IgD-negative memory B cell (primary cell): Measurements from ENCODE around the gene PSMD4. TPM values are rescaled to one million over a fixed set of nuclear protein-coding genes. Genes with fewer than 3 reads are reported as not detected.
A peak's percentile ranks its signal among the peaks of the same experiment; 100 is the strongest.
"Not testable (repeated sequence)": the region's sequence is repeated elsewhere in the genome, so short reads cannot be mapped to it uniquely, and the experiment has no call there.

ENCODE experiments used
- H3K27ac Mint-ChIP-seq, 3 donors: one replicate each; pipeline ENCODE4 v1.8.0; 2020 to 2022; ENCODE audit warnings: mild to moderate bottlenecking in 3 of 3, mixed read lengths in 3 of 3, moderate library complexity in 1 of 3
- H3K27me3 Mint-ChIP-seq: one replicate; pipeline ENCODE4 v1.8.0; 2021; ENCODE audit warnings: mixed read lengths
- H3K36me3 Mint-ChIP-seq: one replicate; pipeline ENCODE4 v1.8.0; 2020; ENCODE audit warnings: mild to moderate bottlenecking, mixed read lengths
- H3K4me1 Mint-ChIP-seq, 3 donors: one replicate each; pipeline ENCODE4 v1.8.0; 2020 to 2022; ENCODE audit warnings: mixed read lengths in 3 of 3, mild to moderate bottlenecking in 1 of 3
- H3K4me3 Mint-ChIP-seq, 4 donors: one replicate each; pipeline ENCODE4 v1.8.0; 2020 to 2022; ENCODE audit warnings: mild to moderate bottlenecking in 4 of 4, mixed read lengths in 4 of 4, moderate library complexity in 3 of 4
- H3K9me3 Mint-ChIP-seq, 3 donors: one replicate each; pipeline ENCODE4 v1.8.0; 2020 to 2021; ENCODE audit warnings: mixed read lengths in 3 of 3, mild to moderate bottlenecking in 1 of 3
- polyA plus RNA-seq: library from polyadenylated mRNA; unstranded; fragments of 300-500 nt; fragmentation: Illumina TruSeq; gene quantifications from one replicate; pipeline ENCODE4 v1.2.3, GENCODE V29; 2021

The PSMD4 gene
- polyA plus RNA-seq, 1 donor from 2014 or later = 252 TPM

GRCh38 chr1:151251656-151252470 lies 2.7 kb upstream of the PSMD4 start:
- no peaks in the 10 kb centered on the region for H3K9me3 Mint-ChIP-seq
- peaks cover 17 to 18% (median 17%) of the 10 kb centered on the region in 3 donors for H3K4me1 Mint-ChIP-seq
- peak overlapping the region in 2 of 3 donors; percentile 25 to 39 for H3K27ac Mint-ChIP-seq
- H3K36me3 Mint-ChIP-seq = peaks cover 1% of the 10 kb centered on the region
- peaks cover 2% of the 10 kb centered on the region for H3K27me3 Mint-ChIP-seq
- H3K4me3 Mint-ChIP-seq = peak overlapping the region in 3 of 4 donors; percentile 14 to 43 (median 16)

GRCh38 chr1:151255381-151255780 lies 847 bp downstream of the PSMD4 start:
- H3K36me3 Mint-ChIP-seq = peaks cover 2% of the 10 kb centered on the region
- peaks cover 2% of the 10 kb centered on the region for H3K27me3 Mint-ChIP-seq
- H3K27ac Mint-ChIP-seq = peak overlapping the region; percentile 73 to 96 (median 92)
- peak overlapping the region; percentile 82 to 99 (median 97) for H3K4me3 Mint-ChIP-seq
- peaks cover 22 to 27% (median 26%) of the 10 kb centered on the region in 3 donors for H3K4me1 Mint-ChIP-seq
- no peaks in the 10 kb centered on the region for H3K9me3 Mint-ChIP-seq

DNA sequence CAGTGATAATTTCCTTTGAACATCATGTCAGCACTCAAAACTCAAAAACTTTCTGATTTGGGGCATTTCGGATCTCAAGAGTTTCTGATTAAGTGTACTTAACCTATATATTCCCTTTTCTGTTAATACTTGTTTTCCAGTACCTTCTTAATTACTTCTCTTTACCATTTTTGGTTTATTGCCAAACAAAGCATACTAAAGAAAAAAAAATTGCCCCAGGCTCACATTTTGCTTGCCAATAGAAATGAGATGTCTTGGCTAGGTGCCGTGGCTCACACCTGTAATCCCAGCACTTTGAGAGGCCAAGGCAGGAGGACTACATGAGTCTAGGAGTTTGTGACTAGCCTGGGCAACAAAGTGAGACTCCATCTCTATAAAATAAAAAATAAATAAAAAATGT lies 4.8 kb downstream of the PSMD4 start:
- H3K4me1 Mint-ChIP-seq = peaks cover 17 to 26% (median 21%) of the 10 kb centered on the region in 3 donors
- H3K36me3 Mint-ChIP-seq = peaks cover 3% of the 10 kb centered on the region
- H3K9me3 Mint-ChIP-seq = no peaks in the 10 kb centered on the region
- H3K27me3 Mint-ChIP-seq = peaks cover 2% of the 10 kb centered on the region
- peak overlapping the region in 1 of 3 donors; percentile 39 for H3K27ac Mint-ChIP-seq
- peak overlapping the region in 1 of 4 donors; percentile 63 for H3K4me3 Mint-ChIP-seq

DNA sequence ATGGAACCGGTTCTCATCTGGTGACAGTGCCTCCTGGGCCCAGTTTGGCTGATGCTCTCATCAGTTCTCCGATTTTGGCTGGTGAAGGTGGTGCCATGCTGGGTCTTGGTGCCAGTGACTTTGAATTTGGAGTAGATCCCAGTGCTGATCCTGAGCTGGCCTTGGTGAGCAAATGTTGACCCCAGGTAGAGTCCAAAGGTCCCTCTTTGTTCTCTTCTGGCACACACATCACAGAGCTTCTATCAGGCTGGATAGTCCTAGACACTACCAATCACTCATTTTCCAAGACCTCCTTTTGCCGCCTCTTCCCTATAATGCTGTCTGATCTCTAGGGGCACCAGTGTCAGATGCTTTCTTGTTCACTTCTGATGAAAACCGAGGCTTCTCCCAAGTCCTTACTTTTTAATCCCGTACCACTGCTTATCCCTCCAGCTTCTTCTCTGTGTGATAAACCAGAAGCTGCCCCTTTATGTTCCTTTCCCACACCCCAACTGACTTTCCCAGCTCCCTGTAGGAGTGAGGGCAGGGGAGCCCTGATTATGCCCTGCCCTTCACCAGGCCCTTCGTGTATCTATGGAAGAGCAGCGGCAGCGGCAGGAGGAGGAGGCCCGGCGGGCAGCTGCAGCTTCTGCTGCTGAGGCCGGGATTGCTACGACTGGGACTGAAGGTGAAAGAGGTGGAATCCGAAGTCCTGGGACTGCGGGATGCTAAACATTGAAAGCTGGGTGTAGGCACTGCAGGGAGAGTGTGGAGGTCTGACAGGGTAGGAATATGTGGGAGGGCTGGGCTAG lies 11.1 kb downstream of the PSMD4 start:
- no peaks in the 10 kb centered on the region for H3K27me3 Mint-ChIP-seq
- H3K36me3 Mint-ChIP-seq = peaks cover 5% of the 10 kb centered on the region
- H3K27ac Mint-ChIP-seq = peak overlapping the region in 1 of 3 donors; percentile 32
- peaks cover 5% of the 10 kb centered on the region in 3 donors for H3K4me1 Mint-ChIP-seq
- H3K4me3 Mint-ChIP-seq = no peak overlapping the region
- no peaks in the 10 kb centered on the region for H3K9me3 Mint-ChIP-seq

GRCh38 chr1:151266315-151266714 lies 11.8 kb downstream of the PSMD4 start:
- no peak overlapping the region for H3K4me3 Mint-ChIP-seq

GRCh38 chr1:151266821-151267220 lies 12.3 kb downstream of the PSMD4 start:
- Mint-ChIP-seq H3K4me3 (no peak overlapping the region), H3K9me3 (no peaks in the 10 kb centered on the region), H3K4me1 (peaks cover 5% of the 10 kb centered on the region in 3 donors), H3K27me3 (no peaks in the 10 kb centered on the region), H3K27ac (peak overlapping the region in 1 of 3 donors; percentile 52), H3K36me3 (peaks cover 5% of the 10 kb centered on the region)

More at GRCh38 chr1:151266315-151266714, 11.8 kb downstream of the PSMD4 start:
- Mint-ChIP-seq H3K27ac (no peak overlapping the region), H3K4me1 (peaks cover 5% of the 10 kb centered on the region in 3 donors), H3K27me3 (no peaks in the 10 kb centered on the region), H3K9me3 (no peaks in the 10 kb centered on the region), H3K36me3 (peaks cover 5% of the 10 kb centered on the region)

- peaks cover 6% of the 10 kb centered on the region for H3K36me3 Mint-ChIP-seq
- H3K27ac Mint-ChIP-seq = no peak overlapping the region
- H3K9me3 Mint-ChIP-seq = no peaks in the 10 kb centered on the region
Measured at GRCh38 chr1:151267760-151268159, 13.2 kb downstream of the PSMD4 start.

GRCh38 chr1:151273924-151274466 lies 19.5 kb downstream of the PSMD4 start:
- H3K27ac Mint-ChIP-seq = no peak overlapping the region
- H3K27me3 Mint-ChIP-seq = no peaks in the 10 kb centered on the region
- H3K9me3 Mint-ChIP-seq = no peaks in the 10 kb centered on the region
- H3K36me3 Mint-ChIP-seq = peaks cover 7% of the 10 kb centered on the region
- H3K4me1 Mint-ChIP-seq = peaks cover 12 to 19% (median 14%) of the 10 kb centered on the region in 3 donors
- peak overlapping the region in 2 of 4 donors; percentile 17 to 24 for H3K4me3 Mint-ChIP-seq

More at GRCh38 chr1:151267760-151268159, 13.2 kb downstream of the PSMD4 start:
- Mint-ChIP-seq H3K27me3 (no peaks in the 10 kb centered on the region), H3K4me1 (peaks cover 5% of the 10 kb centered on the region in 3 donors), H3K4me3 (no peak overlapping the region)

DNA sequence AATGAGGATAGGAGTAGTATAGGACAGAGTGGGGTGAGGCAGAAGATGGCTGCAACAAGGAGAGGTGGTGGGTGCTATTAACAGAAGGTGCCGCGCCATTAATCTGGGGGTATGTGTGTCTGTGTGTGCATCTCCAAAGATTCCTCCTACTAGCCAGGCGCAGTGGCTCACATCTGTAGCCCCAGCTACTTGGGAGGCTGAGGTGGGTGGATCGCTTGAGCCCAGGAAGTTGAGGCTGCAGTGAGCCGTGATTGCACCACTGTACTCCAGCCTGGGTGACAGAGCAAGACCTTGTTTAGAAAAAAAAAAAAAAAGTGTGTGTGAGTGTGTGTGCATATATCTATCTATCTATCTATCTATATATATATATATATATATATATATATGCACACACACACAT lies 20.8 kb downstream of the PSMD4 start:
- not testable (repeated sequence) for H3K4me3 Mint-ChIP-seq, H3K9me3 Mint-ChIP-seq, H3K27ac Mint-ChIP-seq, H3K27me3 Mint-ChIP-seq, H3K36me3 Mint-ChIP-seq
- H3K4me1 Mint-ChIP-seq = peaks cover 12 to 20% (median 14%) of the 10 kb centered on the region in 3 donors

GRCh38 chr1:151277249-151277648 lies 22.7 kb downstream of the PSMD4 start:
- Mint-ChIP-seq H3K9me3 (no peaks in the 10 kb centered on the region), H3K4me3 (peak overlapping the region; percentile 44 to 86 (median 64)), H3K27ac (peak overlapping the region; percentile 15 to 81 (median 50)), H3K4me1 (peaks cover 14 to 23% (median 18%) of the 10 kb centered on the region in 3 donors), H3K36me3 (peaks cover 5% of the 10 kb centered on the region), H3K27me3 (no peaks in the 10 kb centered on the region)

DNA sequence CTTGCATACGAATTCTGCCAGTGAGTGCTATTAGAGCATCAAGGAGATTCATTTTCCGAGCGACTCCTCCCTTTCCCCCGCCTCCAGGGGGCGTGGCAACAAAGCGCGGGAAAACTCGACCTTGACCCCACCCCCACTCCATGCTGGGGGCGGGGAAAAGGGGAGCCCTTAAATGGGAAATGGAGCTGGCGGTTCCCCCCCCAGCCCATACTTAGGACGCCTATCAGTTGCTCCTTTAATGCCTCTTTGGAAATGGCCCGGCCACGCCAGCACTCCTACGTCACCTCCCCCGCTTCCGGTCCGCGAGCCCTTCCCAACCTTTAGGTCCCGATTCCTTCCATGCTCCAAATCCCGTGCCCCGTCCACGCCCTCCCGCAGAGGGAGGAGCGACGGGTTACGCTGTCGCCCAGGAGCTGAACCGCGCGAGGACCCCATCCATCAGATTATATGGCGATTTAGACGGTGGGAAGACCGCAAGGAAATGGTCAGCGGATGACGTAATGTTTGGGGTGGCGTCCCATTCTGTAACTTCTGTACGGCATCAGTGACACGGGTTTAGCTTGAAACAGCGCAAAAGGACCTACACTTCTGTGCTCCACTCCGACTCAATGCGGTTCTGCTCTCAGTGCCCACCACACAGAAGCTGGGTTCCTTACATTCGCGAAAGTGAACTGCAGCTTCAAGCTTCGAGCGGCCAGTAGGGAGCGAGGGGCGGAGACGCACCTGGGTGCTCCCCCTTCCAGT lies 26.9 kb downstream of the PSMD4 start:
- peak overlapping the region; percentile 91 to 99 (median 98) for H3K4me3 Mint-ChIP-seq
- H3K36me3 Mint-ChIP-seq = peaks cover 3% of the 10 kb centered on the region
- peak overlapping the region; percentile 91 to 99 (median 93) for H3K27ac Mint-ChIP-seq
- H3K9me3 Mint-ChIP-seq = no peaks in the 10 kb centered on the region
- H3K4me1 Mint-ChIP-seq = peaks cover 28 to 34% (median 32%) of the 10 kb centered on the region in 3 donors
- H3K27me3 Mint-ChIP-seq = no peaks in the 10 kb centered on the region

- H3K9me3 Mint-ChIP-seq = no peaks in the 10 kb centered on the region
- peak within 1 kb of the TSS; percentile 93 to 99 (median 97) for H3K27ac Mint-ChIP-seq
- peaks cover 20 to 28% (median 26%) of the 10 kb centered on the region in 3 donors for H3K4me1 Mint-ChIP-seq
- peaks cover 2% of the 10 kb centered on the region for H3K36me3 Mint-ChIP-seq
- peak within 1 kb of the TSS; percentile 91 to 99 (median 98) for H3K4me3 Mint-ChIP-seq
- no peaks in the 10 kb centered on the region for H3K27me3 Mint-ChIP-seq
Measured at GRCh38 chr1:151281969-151282882, 27.7 kb downstream of the PSMD4 start, which contains the start of gene ZNF687. ZNF687 (plus strand) TSS chr1:151282299; CDS start chr1:151286292, 3,993 bp downstream.
